K562 (cell line): ENCODE data around the gene ANO4. TPM values are rescaled to one million over a fixed set of nuclear protein-coding genes. Genes with fewer than 3 reads are reported as not detected.

Source experiments
- ATAC-seq: fragments of 200-7000 bp; cut with Tn5 transposase; 3 replicates; pipeline ENCODE4 v1.9.1; 2020; ENCODE audit warnings: moderate library complexity
- BruUV-seq: library from RNA; stranded (reverse); fragments of 400-500 nt; replicated peaks from 2 replicates; lab custom pipeline; 2021; lab: Mats Ljungman, UMichigan
- CTCF ChIA-PET: fragments of 300-600 bp; formaldehyde crosslinking; extraction: SDS; loops from one replicate; lab custom pipeline; 2021; ENCODE audit warnings: low intra/inter-chr PET ratio; lab: Yijun Ruan, JAX
- POLR2A ChIA-PET: fragments of 300-600, 350-650 bp; sonication (Branson Sonifier 250); formaldehyde crosslinking; extraction: SDS; loops from one replicate; lab custom pipeline; 2021; ENCODE audit warnings: antibody characterized with exemption, inconsistent platforms; lab: Yijun Ruan, JAX
- DNase-seq, 4 experiments: peaks; one replicate each; pipeline versions ENCODE4 v3.0.0 to v3.0.0-alpha.2; 2011 to 2018; ENCODE audit warnings: low spot score in 3 of 4, mixed read lengths in 3 of 4; ENCODE audit errors: extremely low read depth in 1 of 4
- FAIRE-seq: peaks from 2 replicates; lab custom pipeline; 2011; peaks lifted over from hg19 to GRCh38; lab: Jason Lieb, UNC
- H2AFZ ChIP-seq: 2 replicates; pipeline ENCODE4 v1.6.0; 2011; ENCODE audit warnings: low read depth, low read length, control low read depth, inconsistent platforms
- H3K27ac ChIP-seq: fragments of 200-600 bp; 3 replicates; pipeline ENCODE4 v1.8.0; 2011; ENCODE audit warnings: low read depth, mild to moderate bottlenecking, control low read depth, inconsistent platforms, low read length, moderate library complexity, mixed read lengths; ENCODE audit errors: extremely low read depth
- H3K27me3 ChIP-seq, 2 experiments: fragments of 300-600 bp in 1 of 2; 2 replicates in 1 of 2; 3 replicates in 1 of 2; pipeline versions ENCODE4 v1.6.0 to v1.8.0; 2011; ENCODE audit warnings: inconsistent platforms in 2 of 2, low read length in 2 of 2, mild to moderate bottlenecking in 1 of 2, mixed read lengths in 1 of 2, moderate library complexity in 1 of 2; ENCODE audit not compliant: control insufficient read depth in 2 of 2, insufficient read depth in 2 of 2
- H3K36me3 ChIP-seq: fragments of 300-600 bp; 3 replicates; pipeline ENCODE4 v1.8.0; 2011; ENCODE audit warnings: mild to moderate bottlenecking, low read length, inconsistent platforms; ENCODE audit not compliant: control insufficient read depth, insufficient read depth
- H3K4me1 ChIP-seq, 2 experiments: fragments of 200-600 bp in 1 of 2; replicated peaks in 1 of 2; 2 replicates in 1 of 2; 3 replicates in 1 of 2; pipeline versions ENCODE4 v1.5.1 to v1.8.0; 2011; ENCODE audit warnings: inconsistent platforms in 2 of 2, low read length in 2 of 2, mild to moderate bottlenecking in 1 of 2, mixed read lengths in 1 of 2, moderate library complexity in 1 of 2; ENCODE audit not compliant: control insufficient read depth in 2 of 2, insufficient read depth in 2 of 2
- H3K4me2 ChIP-seq: 2 replicates; pipeline ENCODE4 v1.6.1; 2011; ENCODE audit warnings: low read length, control low read depth, inconsistent platforms, mixed read lengths; ENCODE audit not compliant: insufficient read depth
- H3K4me3 ChIP-seq: fragments of 200-600 bp; sonication (generic), shearing (Covaris generic); 2 replicates; pipeline ENCODE4 v1.5.1; 2016; ENCODE audit warnings: control low read depth, inconsistent platforms
- H3K79me2 ChIP-seq: fragments of 200-600 bp; 3 replicates; pipeline ENCODE4 v1.8.0; 2011; ENCODE audit warnings: low read length, inconsistent platforms; ENCODE audit not compliant: control insufficient read depth, insufficient read depth
- H3K9ac ChIP-seq, 2 experiments: 2 replicates each; pipeline versions ENCODE4 v1.6.0 to v1.6.1; 2011; ENCODE audit warnings: low read depth in 2 of 2, low read length in 2 of 2, control low read depth in 1 of 2, inconsistent platforms in 1 of 2, mild to moderate bottlenecking in 1 of 2, mixed read lengths in 1 of 2; ENCODE audit not compliant: insufficient read depth in 1 of 2
- H3K9me1 ChIP-seq: one replicate; pipeline ENCODE4 v1.6.0; 2011; ENCODE audit warnings: inconsistent platforms, mild to moderate bottlenecking, low read length, moderate library complexity; ENCODE audit not compliant: control insufficient read depth, insufficient read depth
- H3K9me3 ChIP-seq: replicated peaks from 2 replicates; pipeline ENCODE4 v1.5.1; 2011; ENCODE audit warnings: low read depth, low read length, inconsistent platforms; ENCODE audit not compliant: control insufficient read depth, insufficient read depth
- H4K20me1 ChIP-seq: replicated peaks from 2 replicates; pipeline ENCODE4 v1.6.1; 2011; ENCODE audit warnings: low read length, inconsistent platforms, mixed read lengths; ENCODE audit not compliant: control insufficient read depth, insufficient read depth
- NFATC3 ChIP-seq: fragments of 450-650 bp; IDR thresholded peaks from 2 replicates; pipeline ENCODE4 v1.6.1; 2017; ENCODE audit warnings: mild to moderate bottlenecking
- PRMT5 ChIP-seq: sonication (generic); formaldehyde crosslinking; IDR thresholded peaks from 2 replicates; pipeline ENCODE4 v1.5.0; 2020; ENCODE audit warnings: missing genetic modification reagents
- SIN3B ChIP-seq: fragments of 450-650 bp; IDR thresholded peaks from 2 replicates; pipeline ENCODE4 v1.6.1; 2017; ENCODE audit warnings: low read depth, mild to moderate bottlenecking, moderate library complexity
- ZC3H8 ChIP-seq: fragments of 450-650 bp; IDR thresholded peaks from 2 replicates; pipeline ENCODE4 v1.6.1; 2017
- ZNF217 ChIP-seq: sonication (generic); formaldehyde crosslinking; IDR thresholded peaks from 2 replicates; pipeline ENCODE4 v1.8.0; 2022; ENCODE audit warnings: mild to moderate bottlenecking, missing genetic modification reagents
- ZNF253 ChIP-seq: fragments of 250-450 bp; sonication (Bioruptor Pico); conservative IDR thresholded peaks from 2 replicates; pipeline ENCODE4 v1.6.1; 2021; ENCODE audit warnings: mild to moderate bottlenecking
- WGBS: fragments of 100-300 bp; shearing (Covaris generic); methylation state at CpG from one replicate; pipeline ENCODE4 v1.1.6; 2016; ENCODE audit warnings: low coverage, mixed read lengths; ENCODE audit not compliant: insufficient coverage; ENCODE audit errors: missing lambda C conversion rate; 5-methylcytosine and 5-hydroxymethylcytosine counted together
- in situ Hi-C: fragments of 300-500 bp; cut with MboI; formaldehyde crosslinking; loops from 4 replicates; pipeline ENCODE4 v1.15.0; 2018; ENCODE audit warnings: inconsistent platforms, mixed read lengths
- intact Hi-C: fragments of 100-400 bp; cut with micrococcal nuclease; formaldehyde crosslinking; loops from 2 replicates; pipeline ENCODE4 v1.14.2; 2022
- polyA plus RNA-seq, 8 experiments: library from polyadenylated mRNA; depleted of rRNA in 4 of 8; stranded (reverse) in 5 of 8; unstranded in 3 of 8; fragments of >200 nt; fragmentation: Nextera tagmentation in 2 of 8; fragmentation: Illumina TruSeq in 1 of 8; extraction: Ambion mirVana in 2 of 8; extraction: Trizol in 1 of 8; gene quantifications; 2 replicates each; pipeline versions ENCODE4 v1.2.1 to v1.2.3, GENCODE V29; 2011 to 2014; ENCODE audit warnings: inconsistent platforms in 1 of 8, missing spikeins in 1 of 8
- total RNA-seq, 7 experiments: library from RNA; depleted of rRNA in 6 of 7; stranded (reverse); fragments of >200 nt in 6 of 7; fragmentation: Illumina TruSeq in 2 of 7; extraction: Trizol in 2 of 7; gene quantifications; 2 replicates each; pipeline versions ENCODE4 v1.2.1 to v1.2.3, GENCODE V29; 2011 to 2021; ENCODE audit warnings: low replicate concordance in 1 of 7
- TF ChIP-seq, protein P1 (sequence below): sonication (generic); formaldehyde crosslinking; IDR thresholded peaks from 2 replicates; pipeline ENCODE4 v1.8.0; 2022; ENCODE audit warnings: missing genetic modification reagents, mild to moderate bottlenecking, borderline replicate concordance
- TF ChIP-seq, protein P2 (sequence below), 3 experiments: fragments of 200-800 bp in 1 of 3; fragments of 250-450 bp in 1 of 3; fragments of 450-650 bp in 1 of 3; sonication (Bioruptor Pico) in 1 of 3; sonication (Bioruptor generic) in 1 of 3; formaldehyde crosslinking in 1 of 3; IDR thresholded peaks; 2 replicates each; pipeline versions ENCODE4 v1.6.1 to v1.8.0; 2016 to 2022; ENCODE audit warnings: mild to moderate bottlenecking in 2 of 3, missing genetic modification characterization in 2 of 3, missing compliant biosample characterization in 1 of 3, moderate library complexity in 1 of 3

Gene ANO4
- total and polyA plus RNA-seq, 9 of the 15 experiments (the other 6 are each of a cell fraction or from before 2014, with no cell fraction given): not detected

DNA sequence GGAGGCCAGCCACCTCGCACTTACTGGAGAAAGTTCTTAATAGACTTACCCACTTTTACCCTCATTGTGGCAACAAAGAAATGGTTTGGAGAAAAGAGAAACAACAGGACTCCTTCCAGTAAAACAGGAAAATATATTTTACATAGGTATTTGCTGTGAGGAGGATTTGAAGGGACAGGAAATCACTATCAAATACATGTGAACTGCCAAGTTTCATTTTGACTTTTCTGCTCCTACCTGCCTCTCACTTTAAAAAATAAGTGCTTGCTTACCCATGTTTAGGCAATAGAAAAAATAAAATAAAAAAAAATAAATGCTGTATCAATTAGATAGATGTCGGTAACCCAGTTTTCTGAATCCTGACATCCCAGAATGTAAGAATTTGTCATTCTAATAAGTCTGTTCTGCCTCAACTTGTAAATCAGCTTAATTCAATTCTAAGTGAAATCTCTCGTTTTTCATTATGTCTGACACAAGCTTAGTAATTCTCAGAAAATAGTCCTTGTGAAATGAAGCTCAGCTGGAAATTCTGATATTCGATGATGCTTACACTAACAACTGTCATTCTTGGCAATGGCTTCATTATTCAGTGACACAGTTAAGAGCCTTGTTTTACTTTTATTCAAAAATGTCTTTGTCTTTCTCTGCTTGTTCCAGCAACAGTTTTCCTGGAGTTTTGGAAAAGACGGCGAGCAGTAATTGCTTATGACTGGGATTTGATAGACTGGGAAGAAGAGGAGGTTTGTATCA is 284.1 kb downstream of the ANO4 start:
- Histone ChIP-seq H3K4me1 (no peaks in the 10 kb centered on the region), H3K9me1 (no peaks in the 10 kb centered on the region), H3K4me2 (no peak overlapping the region), H3K4me3 (no peak overlapping the region), H3K27me3 (no peaks in the 10 kb centered on the region), H3K9me3 (no peaks in the 10 kb centered on the region), H3K79me2 (no peaks in the 10 kb centered on the region), H3K27ac (no peak overlapping the region), H3K36me3 (no peaks in the 10 kb centered on the region), H2AFZ (no peak overlapping the region), H3K9ac (no peak overlapping the region), H4K20me1 (no peaks in the 10 kb centered on the region)
- FAIRE-seq (no peak), DNase-seq (no peak), ATAC-seq (no peak)
- ChIA-PET POLR2A (no interaction called here), CTCF (no interaction called here)
- intact Hi-C loops (no loop called here), in situ Hi-C loops (no loop called here)
- no TSS peak for BruUV-seq
- TF ChIP-seq SIN3B: no peak
- WGBS: 0% methylated on average over 6 of the region's 6 CpGs

DNA sequence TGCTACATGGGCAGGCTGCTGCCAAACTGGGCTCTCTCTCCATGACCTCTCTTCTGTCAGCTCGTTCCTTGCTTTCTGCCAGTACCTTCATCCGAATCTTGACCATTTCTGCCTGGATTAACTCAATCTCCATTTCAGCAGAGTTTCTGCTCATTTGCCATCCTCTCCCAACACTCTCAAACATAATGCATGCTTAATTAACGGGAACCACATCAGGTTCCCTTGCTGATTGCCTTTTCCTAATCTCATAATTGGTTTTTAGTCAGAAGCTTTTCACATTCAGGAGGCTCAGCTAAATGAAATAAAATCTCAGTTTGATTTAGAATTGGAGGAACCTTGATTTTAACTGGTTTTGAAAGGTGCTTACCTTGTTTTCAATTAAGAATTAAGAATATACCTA is 288.1 kb downstream of the ANO4 start:
- ChIA-PET CTCF (no interaction called here), POLR2A (no interaction called here)
- H3K36me3 ChIP-seq: no peaks in the 10 kb centered on the region
- H3K4me2 ChIP-seq: no peak overlapping the region
- no peaks in the 10 kb centered on the region for H3K4me1 ChIP-seq
- intact Hi-C loops: no loop called here
- 1% methylated on average over 3 of the region's 3 CpGs for WGBS
- no peaks in the 10 kb centered on the region for H3K9me3 ChIP-seq
- H4K20me1 ChIP-seq: no peaks in the 10 kb centered on the region
- H2AFZ ChIP-seq: no peak overlapping the region
- DNase-seq: no peak
- no peak for FAIRE-seq
- no peaks in the 10 kb centered on the region for H3K79me2 ChIP-seq
- BruUV-seq: no TSS peak
- no peaks in the 10 kb centered on the region for H3K27me3 ChIP-seq
- H3K27ac ChIP-seq: no peak overlapping the region
- in situ Hi-C loops: no loop called here
- H3K4me3 ChIP-seq: no peak overlapping the region
- no peak for ATAC-seq
- H3K9me1 ChIP-seq: no peaks in the 10 kb centered on the region
- H3K9ac ChIP-seq: no peak overlapping the region
- TF ChIP-seq ZNF217 (no peak), PRMT5 (CRISPR knock-in tag) (no peak), ZNF253 (no peak), ZC3H8 (no peak), NFATC3 (no peak)
- TF ChIP-seq, protein P1, sequence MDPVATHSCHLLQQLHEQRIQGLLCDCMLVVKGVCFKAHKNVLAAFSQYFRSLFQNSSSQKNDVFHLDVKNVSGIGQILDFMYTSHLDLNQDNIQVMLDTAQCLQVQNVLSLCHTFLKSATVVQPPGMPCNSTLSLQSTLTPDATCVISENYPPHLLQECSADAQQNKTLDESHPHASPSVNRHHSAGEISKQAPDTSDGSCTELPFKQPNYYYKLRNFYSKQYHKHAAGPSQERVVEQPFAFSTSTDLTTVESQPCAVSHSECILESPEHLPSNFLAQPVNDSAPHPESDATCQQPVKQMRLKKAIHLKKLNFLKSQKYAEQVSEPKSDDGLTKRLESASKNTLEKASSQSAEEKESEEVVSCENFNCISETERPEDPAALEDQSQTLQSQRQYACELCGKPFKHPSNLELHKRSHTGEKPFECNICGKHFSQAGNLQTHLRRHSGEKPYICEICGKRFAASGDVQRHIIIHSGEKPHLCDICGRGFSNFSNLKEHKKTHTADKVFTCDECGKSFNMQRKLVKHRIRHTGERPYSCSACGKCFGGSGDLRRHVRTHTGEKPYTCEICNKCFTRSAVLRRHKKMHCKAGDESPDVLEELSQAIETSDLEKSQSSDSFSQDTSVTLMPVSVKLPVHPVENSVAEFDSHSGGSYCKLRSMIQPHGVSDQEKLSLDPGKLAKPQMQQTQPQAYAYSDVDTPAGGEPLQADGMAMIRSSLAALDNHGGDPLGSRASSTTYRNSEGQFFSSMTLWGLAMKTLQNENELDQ (CRISPR knock-in tag): no peak
- TF ChIP-seq, protein P2, sequence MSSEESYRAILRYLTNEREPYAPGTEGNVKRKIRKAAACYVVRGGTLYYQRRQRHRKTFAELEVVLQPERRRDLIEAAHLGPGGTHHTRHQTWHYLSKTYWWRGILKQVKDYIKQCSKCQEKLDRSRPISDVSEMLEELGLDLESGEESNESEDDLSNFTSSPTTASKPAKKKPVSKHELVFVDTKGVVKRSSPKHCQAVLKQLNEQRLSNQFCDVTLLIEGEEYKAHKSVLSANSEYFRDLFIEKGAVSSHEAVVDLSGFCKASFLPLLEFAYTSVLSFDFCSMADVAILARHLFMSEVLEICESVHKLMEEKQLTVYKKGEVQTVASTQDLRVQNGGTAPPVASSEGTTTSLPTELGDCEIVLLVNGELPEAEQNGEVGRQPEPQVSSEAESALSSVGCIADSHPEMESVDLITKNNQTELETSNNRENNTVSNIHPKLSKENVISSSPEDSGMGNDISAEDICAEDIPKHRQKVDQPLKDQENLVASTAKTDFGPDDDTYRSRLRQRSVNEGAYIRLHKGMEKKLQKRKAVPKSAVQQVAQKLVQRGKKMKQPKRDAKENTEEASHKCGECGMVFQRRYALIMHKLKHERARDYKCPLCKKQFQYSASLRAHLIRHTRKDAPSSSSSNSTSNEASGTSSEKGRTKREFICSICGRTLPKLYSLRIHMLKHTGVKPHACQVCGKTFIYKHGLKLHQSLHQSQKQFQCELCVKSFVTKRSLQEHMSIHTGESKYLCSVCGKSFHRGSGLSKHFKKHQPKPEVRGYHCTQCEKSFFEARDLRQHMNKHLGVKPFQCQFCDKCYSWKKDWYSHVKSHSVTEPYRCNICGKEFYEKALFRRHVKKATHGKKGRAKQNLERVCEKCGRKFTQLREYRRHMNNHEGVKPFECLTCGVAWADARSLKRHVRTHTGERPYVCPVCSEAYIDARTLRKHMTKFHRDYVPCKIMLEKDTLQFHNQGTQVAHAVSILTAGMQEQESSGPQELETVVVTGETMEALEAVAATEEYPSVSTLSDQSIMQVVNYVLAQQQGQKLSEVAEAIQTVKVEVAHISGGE (CRISPR knock-in tag; IDR thresholded peaks at IDR 0.05): no peak
